Spleen (tissue), 11 donors: ENCODE results near the gene TWF1. TPM values are rescaled to one million over a fixed set of nuclear protein-coding genes. Genes with fewer than 3 reads are reported as not detected.

Experiments used
- DNase-seq: peaks from one replicate; pipeline ENCODE4 v3.0.0-alpha.2; 2020
- H3K27ac ChIP-seq, 8 donors: fragments of 200-600 bp; sonication (generic) in 7 of 8; 1 replicate in 4 of 8; 2 replicates in 4 of 8; pipeline versions ENCODE4 v1.5.0 to v1.8.0; 2016 to 2021; ENCODE audit warnings: inconsistent platforms in 4 of 8, mild to moderate bottlenecking in 4 of 8, moderate library complexity in 1 of 8
- H3K27me3 ChIP-seq, 7 donors: fragments of 200-600 bp; sonication (generic) in 6 of 7; replicated peaks in 1 of 7; 1 replicate in 4 of 7; 2 replicates in 3 of 7; pipeline versions ENCODE4 v1.5.0 to v1.8.0; 2016 to 2021; ENCODE audit warnings: inconsistent platforms in 3 of 7, mild to moderate bottlenecking in 1 of 7
- H3K36me3 ChIP-seq, 6 donors: fragments of 200-600 bp; sonication (generic) in 5 of 6; 1 replicate in 4 of 6; 2 replicates in 2 of 6; pipeline versions ENCODE4 v1.5.0 to v1.8.0; 2016 to 2021; ENCODE audit warnings: inconsistent platforms in 2 of 6
- H3K4me1 ChIP-seq, 6 donors: fragments of 200-600 bp; sonication (generic) in 5 of 6; 1 replicate in 3 of 6; 2 replicates in 3 of 6; pipeline versions ENCODE4 v1.5.0 to v1.8.0; 2016 to 2021; ENCODE audit warnings: inconsistent platforms in 3 of 6
- H3K4me3 ChIP-seq, 8 donors: fragments of 200-600 bp; sonication (generic) in 7 of 8; 1 replicate in 4 of 8; 2 replicates in 4 of 8; pipeline versions ENCODE4 v1.5.0 to v1.8.0; 2016 to 2021; ENCODE audit warnings: inconsistent platforms in 4 of 8, mild to moderate bottlenecking in 4 of 8, moderate library complexity in 2 of 8
- H3K9me3 ChIP-seq, 8 donors: fragments of 200-600 bp; sonication (generic) in 7 of 8; 1 replicate in 4 of 8; 2 replicates in 4 of 8; pipeline versions ENCODE4 v1.5.0 to v1.8.0; 2016 to 2021; ENCODE audit warnings: inconsistent platforms in 4 of 8
- CTCF ChIP-seq, 11 experiments: fragments of 200-600 bp in 7 of 11; fragments of 450-650 bp in 4 of 11; sonication (generic) in 4 of 11; IDR thresholded peaks in 8 of 11; conservative IDR thresholded peaks in 3 of 11; 1 replicate in 7 of 11; 2 replicates in 4 of 11; pipeline versions ENCODE4 v1.4.0 to v1.8.0; 2016 to 2021; ENCODE audit warnings: antibody characterized with exemption in 11 of 11, inconsistent platforms in 4 of 11, mild to moderate bottlenecking in 1 of 11
- POLR2A ChIP-seq, 3 donors: fragments of 450-650 bp; IDR thresholded peaks; one replicate each; pipeline ENCODE4 v1.5.1; 2017; ENCODE audit warnings: antibody characterized with exemption in 3 of 3, mild to moderate bottlenecking in 1 of 3
- POLR2AphosphoS5 ChIP-seq, 3 donors: sonication (generic); formaldehyde crosslinking; IDR thresholded peaks; one replicate each; pipeline ENCODE4 v1.5.1; 2017; ENCODE audit warnings: antibody characterized with exemption in 3 of 3
- WGBS, 5 donors: extraction: QIAGEN DNeasy Blood & Tissue Kit in 3 of 5; methylation state at CpG; one replicate each; pipeline versions ENCODE4 v1.1.5 to v1.1.7; 2013 to 2018; 5-methylcytosine and 5-hydroxymethylcytosine counted together
- intact Hi-C: fragments of 100-400 bp; cut with DNase I; formaldehyde crosslinking; loops from one replicate; pipeline ENCODE4 v1.15.0; 2023; ENCODE audit warnings: low total_unique reads
- polyA plus RNA-seq, 3 donors: library from polyadenylated mRNA; stranded (reverse); fragments of 200-250 nt; gene quantifications; one replicate each; pipeline ENCODE4 v1.2.1, GENCODE V29; 2013
- total RNA-seq, 7 donors: library from RNA; depleted of rRNA in 3 of 7; stranded (reverse); fragments of >200 nt in 3 of 7; fragmentation: NEBNext Ultra II Directional in 4 of 7; extraction: Animal tissue kit (Norgen Biotek cat#: 25700) in 4 of 7; gene quantifications; one replicate each; pipeline versions ENCODE4 v1.1.0 to v1.2.1, GENCODE V29; 2016 to 2021
- donor health status: healthy with polysubstance abuse.
- donor health status: DM: no; HTN: no; CAD: no; lungs with moderate emphysema.
- donor health status: DM: no; HTN: no; CAD: no.
- donor health status: Bipolar disorder and iron deficiency.
- donor health status: healthy.
- donor health status: DM: no; HTN: no; CAD: no.
- donor health status: DM: yes; HTN: yes; CAD: no.

The TWF1 gene
- total and polyA plus RNA-seq, 10 donors: 20.6 to 58.4 (median 31.7) TPM

GRCh38 chr12:43789941-43790340, 16.2 kb downstream of the TWF1 start:
- DNase-seq: no peak
- Histone ChIP-seq H3K4me1 (no peaks in the 10 kb centered on the region), H3K4me3 (no peak overlapping the region), H3K27ac (no peak overlapping the region), H3K9me3 (no peaks in the 10 kb centered on the region), H3K36me3 (peaks cover 0 to 67% (median 37%) of the 10 kb centered on the region in 6 donors), H3K27me3 (no peaks in the 10 kb centered on the region)
- intact Hi-C loops: no loop called here
- no peak for TF ChIP-seq POLR2AphosphoS5 (IDR thresholded peaks at IDR 0.05)

- no peak for TF ChIP-seq POLR2AphosphoS5 (IDR thresholded peaks at IDR 0.05)
- H3K4me1 ChIP-seq: no peaks in the 10 kb centered on the region
- H3K9me3 ChIP-seq: no peaks in the 10 kb centered on the region
- H3K27me3 ChIP-seq: no peaks in the 10 kb centered on the region
- DNase-seq: no peak
- no peak overlapping the region for H3K27ac ChIP-seq
- intact Hi-C loops: no loop called here
- no peak overlapping the region for H3K4me3 ChIP-seq
- peaks cover 0 to 72% (median 62%) of the 10 kb centered on the region in 6 donors for H3K36me3 ChIP-seq
Measured at GRCh38 chr12:43786899-43787693, 19.0 kb downstream of the TWF1 start.

- Histone ChIP-seq H3K9me3 (no peaks in the 10 kb centered on the region), H3K4me1 (no peaks in the 10 kb centered on the region), H3K36me3 (peaks cover 7 to 100% (median 78%) of the 10 kb centered on the region in 6 donors), H3K27ac (no peak overlapping the region), H3K4me3 (no peak overlapping the region), H3K27me3 (no peaks in the 10 kb centered on the region)
- no peak for DNase-seq
- TF ChIP-seq POLR2A (IDR thresholded peaks at IDR 0.05) (no peak), CTCF (IDR thresholded peaks at IDR 0.05 in 8 of 11, conservative IDR thresholded peaks at IDR 0.05 in 3 of 11) (peak in 6 of 11 experiments; percentile 16 to 48 (median 36))
- intact Hi-C loops: loop anchor here (10.0 kb wide), 1 partner anchor 108 kb away; no protein-coding TSS in a partner anchor
- 76 to 87% (median 80%) methylated on average over 3 of the region's 3 CpGs for WGBS, 5 donors
Measured at GRCh38 chr12:43776498-43776897, 29.6 kb downstream of the TWF1 start.

GRCh38 chr12:43766291-43766690, 39.8 kb downstream of the TWF1 start:
- Histone ChIP-seq H3K4me3 (no peak overlapping the region), H3K4me1 (peaks cover under 1 to 44% (median 16%) of the 10 kb centered on the region in 6 donors), H3K27ac (no peak overlapping the region), H3K27me3 (no peaks in the 10 kb centered on the region), H3K9me3 (no peaks in the 10 kb centered on the region), H3K36me3 (peaks cover 0 to 53% (median 36%) of the 10 kb centered on the region in 6 donors)
- intact Hi-C loops: no loop called here
- TF ChIP-seq CTCF (IDR thresholded peaks at IDR 0.05 in 8 of 11, conservative IDR thresholded peaks at IDR 0.05 in 3 of 11) (no peak), POLR2A (IDR thresholded peaks at IDR 0.05) (no peak), POLR2AphosphoS5 (IDR thresholded peaks at IDR 0.05) (no peak)
- DNase-seq: no peak

GRCh38 chr12:43764528-43764927, 41.6 kb downstream of the TWF1 start:
- peaks cover 0 to 36% (median 20%) of the 10 kb centered on the region in 6 donors for H3K36me3 ChIP-seq
- H3K27me3 ChIP-seq: no peaks in the 10 kb centered on the region
- TF ChIP-seq CTCF (IDR thresholded peaks at IDR 0.05 in 8 of 11, conservative IDR thresholded peaks at IDR 0.05 in 3 of 11) (no peak), POLR2AphosphoS5 (IDR thresholded peaks at IDR 0.05) (no peak), POLR2A (IDR thresholded peaks at IDR 0.05) (no peak)
- H3K27ac ChIP-seq: no peak overlapping the region
- H3K4me1 ChIP-seq: peaks cover 18 to 61% (median 34%) of the 10 kb centered on the region in 6 donors
- DNase-seq: no peak
- intact Hi-C loops: no loop called here
- no peak overlapping the region for H3K4me3 ChIP-seq
- no peaks in the 10 kb centered on the region for H3K9me3 ChIP-seq
